K562 (cell line): ENCODE results near the gene PSMB11. TPM values are rescaled to one million over a fixed set of nuclear protein-coding genes. Genes with fewer than 3 reads are reported as not detected.

Source experiments
- ATAC-seq: fragments of 200-7000 bp; cut with Tn5 transposase; 3 replicates; pipeline ENCODE4 v1.9.1; 2020; ENCODE audit warnings: moderate library complexity
- BruUV-seq: library from RNA; stranded (reverse); fragments of 400-500 nt; replicated peaks from 2 replicates; lab custom pipeline; 2021; lab: Mats Ljungman, UMichigan
- CTCF ChIA-PET: fragments of 300-600 bp; formaldehyde crosslinking; extraction: SDS; loops from one replicate; lab custom pipeline; 2021; ENCODE audit warnings: low intra/inter-chr PET ratio; lab: Yijun Ruan, JAX
- POLR2A ChIA-PET: fragments of 300-600, 350-650 bp; sonication (Branson Sonifier 250); formaldehyde crosslinking; extraction: SDS; loops from one replicate; lab custom pipeline; 2021; ENCODE audit warnings: antibody characterized with exemption, inconsistent platforms; lab: Yijun Ruan, JAX
- DNase-seq, 4 experiments: peaks; one replicate each; pipeline versions ENCODE4 v3.0.0 to v3.0.0-alpha.2; 2011 to 2018; ENCODE audit warnings: low spot score in 3 of 4, mixed read lengths in 3 of 4; ENCODE audit errors: extremely low read depth in 1 of 4
- FAIRE-seq: peaks from 2 replicates; lab custom pipeline; 2011; peaks lifted over from hg19 to GRCh38; lab: Jason Lieb, UNC
- H2AFZ ChIP-seq: 2 replicates; pipeline ENCODE4 v1.6.0; 2011; ENCODE audit warnings: low read depth, low read length, control low read depth, inconsistent platforms
- H3K27ac ChIP-seq: fragments of 200-600 bp; 3 replicates; pipeline ENCODE4 v1.8.0; 2011; ENCODE audit warnings: low read depth, mild to moderate bottlenecking, control low read depth, inconsistent platforms, low read length, moderate library complexity, mixed read lengths; ENCODE audit errors: extremely low read depth
- H3K27me3 ChIP-seq, 2 experiments: fragments of 300-600 bp in 1 of 2; 2 replicates in 1 of 2; 3 replicates in 1 of 2; pipeline versions ENCODE4 v1.6.0 to v1.8.0; 2011; ENCODE audit warnings: inconsistent platforms in 2 of 2, low read length in 2 of 2, mild to moderate bottlenecking in 1 of 2, mixed read lengths in 1 of 2, moderate library complexity in 1 of 2; ENCODE audit not compliant: control insufficient read depth in 2 of 2, insufficient read depth in 2 of 2
- H3K36me3 ChIP-seq: fragments of 300-600 bp; 3 replicates; pipeline ENCODE4 v1.8.0; 2011; ENCODE audit warnings: mild to moderate bottlenecking, low read length, inconsistent platforms; ENCODE audit not compliant: control insufficient read depth, insufficient read depth
- H3K4me1 ChIP-seq, 2 experiments: fragments of 200-600 bp in 1 of 2; replicated peaks in 1 of 2; 2 replicates in 1 of 2; 3 replicates in 1 of 2; pipeline versions ENCODE4 v1.5.1 to v1.8.0; 2011; ENCODE audit warnings: inconsistent platforms in 2 of 2, low read length in 2 of 2, mild to moderate bottlenecking in 1 of 2, mixed read lengths in 1 of 2, moderate library complexity in 1 of 2; ENCODE audit not compliant: control insufficient read depth in 2 of 2, insufficient read depth in 2 of 2
- H3K4me2 ChIP-seq: 2 replicates; pipeline ENCODE4 v1.6.1; 2011; ENCODE audit warnings: low read length, control low read depth, inconsistent platforms, mixed read lengths; ENCODE audit not compliant: insufficient read depth
- H3K4me3 ChIP-seq: fragments of 200-600 bp; sonication (generic), shearing (Covaris generic); 2 replicates; pipeline ENCODE4 v1.5.1; 2016; ENCODE audit warnings: control low read depth, inconsistent platforms
- H3K79me2 ChIP-seq: fragments of 200-600 bp; 3 replicates; pipeline ENCODE4 v1.8.0; 2011; ENCODE audit warnings: low read length, inconsistent platforms; ENCODE audit not compliant: control insufficient read depth, insufficient read depth
- H3K9ac ChIP-seq, 2 experiments: 2 replicates each; pipeline versions ENCODE4 v1.6.0 to v1.6.1; 2011; ENCODE audit warnings: low read depth in 2 of 2, low read length in 2 of 2, control low read depth in 1 of 2, inconsistent platforms in 1 of 2, mild to moderate bottlenecking in 1 of 2, mixed read lengths in 1 of 2; ENCODE audit not compliant: insufficient read depth in 1 of 2
- H3K9me1 ChIP-seq: one replicate; pipeline ENCODE4 v1.6.0; 2011; ENCODE audit warnings: inconsistent platforms, mild to moderate bottlenecking, low read length, moderate library complexity; ENCODE audit not compliant: control insufficient read depth, insufficient read depth
- H3K9me3 ChIP-seq: replicated peaks from 2 replicates; pipeline ENCODE4 v1.5.1; 2011; ENCODE audit warnings: low read depth, low read length, inconsistent platforms; ENCODE audit not compliant: control insufficient read depth, insufficient read depth
- H4K20me1 ChIP-seq: replicated peaks from 2 replicates; pipeline ENCODE4 v1.6.1; 2011; ENCODE audit warnings: low read length, inconsistent platforms, mixed read lengths; ENCODE audit not compliant: control insufficient read depth, insufficient read depth
- AFF1 ChIP-seq, 2 experiments: fragments of 450-650 bp; IDR thresholded peaks; 2 replicates each; pipeline ENCODE4 v1.6.1; 2018; ENCODE audit warnings: mild to moderate bottlenecking in 2 of 2, low read depth in 1 of 2; ENCODE audit not compliant: partially characterized antibody in 2 of 2
- ESRRB ChIP-seq: fragments of 250-450 bp; sonication (Bioruptor Pico); IDR thresholded peaks from 2 replicates; pipeline ENCODE4 v1.5.0; 2020; ENCODE audit warnings: mild to moderate bottlenecking, moderate library complexity, borderline replicate concordance
- FOXJ2 ChIP-seq: fragments of 200-800 bp; sonication (Bioruptor generic); IDR thresholded peaks from 2 replicates; pipeline ENCODE4 v1.6.1; 2016; ENCODE audit warnings: missing genetic modification characterization, missing compliant biosample characterization
- HDAC6 ChIP-seq: IDR thresholded peaks from 2 replicates; pipeline ENCODE4 v1.6.1; 2012; ENCODE audit warnings: low read depth, mild to moderate bottlenecking, control low read depth, inconsistent platforms, low read length, moderate library complexity
- HDGF ChIP-seq: fragments of 450-650 bp; IDR thresholded peaks from 2 replicates; pipeline ENCODE4 v1.6.1; 2016
- HNRNPLL ChIP-seq: fragments of 200-400 bp; formaldehyde crosslinking; IDR thresholded peaks from 2 replicates; pipeline ENCODE4 v1.6.1; 2017; ENCODE audit warnings: low read length, low read depth, mild to moderate bottlenecking; ENCODE audit not compliant: poor library complexity, severe bottlenecking
- MAZ ChIP-seq, 2 experiments: fragments of 450-650 bp in 1 of 2; sonication (generic) in 1 of 2; formaldehyde crosslinking; IDR thresholded peaks in 1 of 2; conservative IDR thresholded peaks in 1 of 2; 2 replicates each; pipeline versions ENCODE4 v1.4.0 to v1.5.0; 2020; ENCODE audit warnings: mild to moderate bottlenecking in 1 of 2, missing genetic modification reagents in 1 of 2
- MED1 ChIP-seq: sonication (generic); formaldehyde crosslinking; IDR thresholded peaks from 2 replicates; pipeline ENCODE4 v1.8.1; 2023; ENCODE audit warnings: missing genetic modification reagents, borderline replicate concordance
- NR2C2 ChIP-seq, 2 experiments: fragments of 200-800 bp in 1 of 2; sonication (Bioruptor generic) in 1 of 2; sonication (generic) in 1 of 2; formaldehyde crosslinking in 1 of 2; IDR thresholded peaks; 2 replicates each; pipeline versions ENCODE4 v1.6.1 to v1.8.0; 2016 to 2022; ENCODE audit warnings: mild to moderate bottlenecking in 1 of 2, missing compliant biosample characterization in 1 of 2, missing genetic modification characterization in 1 of 2, missing genetic modification reagents in 1 of 2
- RNF2 ChIP-seq: sonication (generic); IDR thresholded peaks from 2 replicates; pipeline ENCODE4 v1.6.1; 2016
- SMAD1 ChIP-seq: fragments of 150-350 bp; IDR thresholded peaks from 2 replicates; pipeline ENCODE4 v1.6.1; 2014; ENCODE audit warnings: low read length, low read depth; ENCODE audit not compliant: partially characterized antibody
- SMARCE1 ChIP-seq: fragments of 450-650 bp; IDR thresholded peaks from 2 replicates; pipeline ENCODE4 v1.7.1; 2016; ENCODE audit warnings: mild to moderate bottlenecking
- TFAM ChIP-seq: fragments of 250-450 bp; sonication (Bioruptor Pico); conservative IDR thresholded peaks from 2 replicates; pipeline ENCODE4 v1.5.0; 2021; ENCODE audit warnings: mild to moderate bottlenecking, moderate library complexity
- ZNF212 ChIP-seq: fragments of 450-650 bp; formaldehyde crosslinking; IDR thresholded peaks from 2 replicates; pipeline ENCODE4 v1.4.0; 2020; ENCODE audit warnings: mild to moderate bottlenecking
- WGBS: fragments of 100-300 bp; shearing (Covaris generic); methylation state at CpG from one replicate; pipeline ENCODE4 v1.1.6; 2016; ENCODE audit warnings: low coverage, mixed read lengths; ENCODE audit not compliant: insufficient coverage; ENCODE audit errors: missing lambda C conversion rate; 5-methylcytosine and 5-hydroxymethylcytosine counted together
- in situ Hi-C: fragments of 300-500 bp; cut with MboI; formaldehyde crosslinking; loops from 4 replicates; pipeline ENCODE4 v1.15.0; 2018; ENCODE audit warnings: inconsistent platforms, mixed read lengths
- intact Hi-C: fragments of 100-400 bp; cut with micrococcal nuclease; formaldehyde crosslinking; loops from 2 replicates; pipeline ENCODE4 v1.14.2; 2022
- polyA plus RNA-seq, 8 experiments: library from polyadenylated mRNA; depleted of rRNA in 4 of 8; stranded (reverse) in 5 of 8; unstranded in 3 of 8; fragments of >200 nt; fragmentation: Nextera tagmentation in 2 of 8; fragmentation: Illumina TruSeq in 1 of 8; extraction: Ambion mirVana in 2 of 8; extraction: Trizol in 1 of 8; gene quantifications; 2 replicates each; pipeline versions ENCODE4 v1.2.1 to v1.2.3, GENCODE V29; 2011 to 2014; ENCODE audit warnings: inconsistent platforms in 1 of 8, missing spikeins in 1 of 8
- total RNA-seq, 7 experiments: library from RNA; depleted of rRNA in 6 of 7; stranded (reverse); fragments of >200 nt in 6 of 7; fragmentation: Illumina TruSeq in 2 of 7; extraction: Trizol in 2 of 7; gene quantifications; 2 replicates each; pipeline versions ENCODE4 v1.2.1 to v1.2.3, GENCODE V29; 2011 to 2021; ENCODE audit warnings: low replicate concordance in 1 of 7
- TF ChIP-seq, protein P1 (sequence below): IDR thresholded peaks from 3 replicates; pipeline ENCODE4 v1.6.1; 2011; ENCODE audit warnings: borderline replicate concordance, mild to moderate bottlenecking; ENCODE audit not compliant: insufficient read length, insufficient read depth
- TF ChIP-seq, protein P2 (sequence below): fragments of 450-650 bp; IDR thresholded peaks from 2 replicates; pipeline ENCODE4 v1.6.1; 2016; ENCODE audit warnings: low read depth, mild to moderate bottlenecking, moderate library complexity

Gene PSMB11
- total and polyA plus RNA-seq, 9 of the 15 experiments (the other 6 are each of a cell fraction or from before 2014, with no cell fraction given), result not detected

- no peaks in the 10 kb centered on the region for H3K9me3 ChIP-seq
- no peaks in the 10 kb centered on the region for H4K20me1 ChIP-seq
- no peak overlapping the region for H3K27ac ChIP-seq
- in situ Hi-C loops (no loop called here), intact Hi-C loops (no loop called here)
- ChIA-PET CTCF (interaction anchor here (1.5 kb wide), 1 partner anchor 60 kb away, joined by 6 read pairs; no protein-coding TSS in a partner anchor), POLR2A (interaction anchor here (0.6 to 7.7 kb wide), 2 partner anchors 9 to 574 kb away, joined by 6 to 81 read pairs; no protein-coding TSS in a partner anchor)
- no peaks in the 10 kb centered on the region for H3K27me3 ChIP-seq
- no peak overlapping the region for H2AFZ ChIP-seq
- ATAC-seq (no peak), FAIRE-seq (no peak), DNase-seq (no peak)
- H3K79me2 ChIP-seq, result no peaks in the 10 kb centered on the region
- peaks cover 12 to 18% of the 10 kb centered on the region in 2 experiments; a peak in 4 of 5 replicates for H3K4me1 ChIP-seq
- BruUV-seq, result no TSS peak
- H3K36me3 ChIP-seq, result no peaks in the 10 kb centered on the region; the same call in 2 of the 3 replicates
- no peak overlapping the region for H3K4me3 ChIP-seq
- H3K9me1 ChIP-seq, result no peaks in the 10 kb centered on the region
- H3K9ac ChIP-seq, result peak overlapping the region in 1 of 2 experiments; percentile 86; a peak in 2 of 4 replicates
- H3K4me2 ChIP-seq, result no peak overlapping the region
- 78% methylated on average over 16 of the region's 16 CpGs for WGBS
- TF ChIP-seq RNF2, result no peak
- TF ChIP-seq MAZ (CRISPR knock-in tag; conservative IDR thresholded peaks at IDR 0.05 in 1 of 2, IDR thresholded peaks at IDR 0.05 in 1 of 2), result no peak
- no peak for TF ChIP-seq FOXJ2
- TF ChIP-seq SMAD1, result no peak
- no peak for TF ChIP-seq ESRRB (CRISPR knock-in tag)
- TF ChIP-seq NR2C2 (CRISPR knock-in tag; IDR thresholded peaks at IDR 0.05), result no peak
- TF ChIP-seq NR2C2 (tag; IDR thresholded peaks at IDR 0.05), result no peak
- TF ChIP-seq, protein P1, sequence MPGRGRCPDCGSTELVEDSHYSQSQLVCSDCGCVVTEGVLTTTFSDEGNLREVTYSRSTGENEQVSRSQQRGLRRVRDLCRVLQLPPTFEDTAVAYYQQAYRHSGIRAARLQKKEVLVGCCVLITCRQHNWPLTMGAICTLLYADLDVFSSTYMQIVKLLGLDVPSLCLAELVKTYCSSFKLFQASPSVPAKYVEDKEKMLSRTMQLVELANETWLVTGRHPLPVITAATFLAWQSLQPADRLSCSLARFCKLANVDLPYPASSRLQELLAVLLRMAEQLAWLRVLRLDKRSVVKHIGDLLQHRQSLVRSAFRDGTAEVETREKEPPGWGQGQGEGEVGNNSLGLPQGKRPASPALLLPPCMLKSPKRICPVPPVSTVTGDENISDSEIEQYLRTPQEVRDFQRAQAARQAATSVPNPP, result no peak
- no peak for TF ChIP-seq AFF1 (IDR thresholded peaks at IDR 0.05; ENCODE audit: low read depth in 1 of 2, partially characterized antibody in 2 of 2)
- no peak for TF ChIP-seq SMARCE1
- no peak for TF ChIP-seq HDAC6
- TF ChIP-seq HDGF, result no peak
- no peak for TF ChIP-seq HNRNPLL
- TF ChIP-seq, protein P2, sequence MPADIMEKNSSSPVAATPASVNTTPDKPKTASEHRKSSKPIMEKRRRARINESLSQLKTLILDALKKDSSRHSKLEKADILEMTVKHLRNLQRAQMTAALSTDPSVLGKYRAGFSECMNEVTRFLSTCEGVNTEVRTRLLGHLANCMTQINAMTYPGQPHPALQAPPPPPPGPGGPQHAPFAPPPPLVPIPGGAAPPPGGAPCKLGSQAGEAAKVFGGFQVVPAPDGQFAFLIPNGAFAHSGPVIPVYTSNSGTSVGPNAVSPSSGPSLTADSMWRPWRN, result no peak
- TF ChIP-seq ZNF212 (CRISPR knock-in tag), result no peak
- no peak for TF ChIP-seq MED1 (CRISPR knock-in tag)
- TF ChIP-seq TFAM, result no peak
Measured at GRCh38 chr14:22998329-22999012, 43.5 kb upstream of the PSMB11 start.
